Retinal pigment epithelial cell (primary cell): ENCODE data around the gene DENND6B.

Experiments used
- DNase-seq: peaks from one replicate; pipeline ENCODE4 v3.0.0-alpha.2; 2010; ENCODE audit warnings: low read depth
- H3K4me3 ChIP-seq: 2 replicates; pipeline ENCODE4 v1.5.1; 2011; ENCODE audit warnings: mild to moderate bottlenecking, low read length, control low read depth, moderate library complexity
- TF ChIP-seq, protein P1 (sequence below): conservative IDR thresholded peaks from 2 replicates; pipeline ENCODE4 v1.5.1; 2011; ENCODE audit warnings: low read depth, low read length, control low read depth, inconsistent platforms

DENND6B gene

DNA sequence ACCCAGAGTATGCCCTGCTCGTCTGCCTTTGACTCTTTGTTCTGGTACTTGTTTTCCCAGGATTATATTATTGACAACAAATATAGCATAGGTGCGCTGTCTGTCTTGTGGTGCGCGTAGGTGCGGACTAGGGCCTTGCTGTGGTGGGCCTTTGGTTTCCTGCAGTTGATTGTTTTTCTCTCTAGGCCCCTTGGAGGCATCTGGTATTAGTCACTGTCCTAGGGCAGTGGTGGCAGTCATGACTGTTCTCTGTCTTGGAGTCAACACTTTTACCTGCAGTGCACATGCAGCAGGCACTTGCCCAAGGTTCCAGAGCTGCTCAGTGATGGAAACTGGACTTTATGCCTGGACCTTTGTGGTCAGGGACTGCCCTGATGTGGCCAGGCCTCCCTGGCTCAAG is 34.9 kb upstream of the DENND6B start:
- H3K4me3 ChIP-seq = no peak overlapping the region
- TF ChIP-seq, protein P1, sequence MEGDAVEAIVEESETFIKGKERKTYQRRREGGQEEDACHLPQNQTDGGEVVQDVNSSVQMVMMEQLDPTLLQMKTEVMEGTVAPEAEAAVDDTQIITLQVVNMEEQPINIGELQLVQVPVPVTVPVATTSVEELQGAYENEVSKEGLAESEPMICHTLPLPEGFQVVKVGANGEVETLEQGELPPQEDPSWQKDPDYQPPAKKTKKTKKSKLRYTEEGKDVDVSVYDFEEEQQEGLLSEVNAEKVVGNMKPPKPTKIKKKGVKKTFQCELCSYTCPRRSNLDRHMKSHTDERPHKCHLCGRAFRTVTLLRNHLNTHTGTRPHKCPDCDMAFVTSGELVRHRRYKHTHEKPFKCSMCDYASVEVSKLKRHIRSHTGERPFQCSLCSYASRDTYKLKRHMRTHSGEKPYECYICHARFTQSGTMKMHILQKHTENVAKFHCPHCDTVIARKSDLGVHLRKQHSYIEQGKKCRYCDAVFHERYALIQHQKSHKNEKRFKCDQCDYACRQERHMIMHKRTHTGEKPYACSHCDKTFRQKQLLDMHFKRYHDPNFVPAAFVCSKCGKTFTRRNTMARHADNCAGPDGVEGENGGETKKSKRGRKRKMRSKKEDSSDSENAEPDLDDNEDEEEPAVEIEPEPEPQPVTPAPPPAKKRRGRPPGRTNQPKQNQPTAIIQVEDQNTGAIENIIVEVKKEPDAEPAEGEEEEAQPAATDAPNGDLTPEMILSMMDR = no peak
- no peak for DNase-seq

DNA sequence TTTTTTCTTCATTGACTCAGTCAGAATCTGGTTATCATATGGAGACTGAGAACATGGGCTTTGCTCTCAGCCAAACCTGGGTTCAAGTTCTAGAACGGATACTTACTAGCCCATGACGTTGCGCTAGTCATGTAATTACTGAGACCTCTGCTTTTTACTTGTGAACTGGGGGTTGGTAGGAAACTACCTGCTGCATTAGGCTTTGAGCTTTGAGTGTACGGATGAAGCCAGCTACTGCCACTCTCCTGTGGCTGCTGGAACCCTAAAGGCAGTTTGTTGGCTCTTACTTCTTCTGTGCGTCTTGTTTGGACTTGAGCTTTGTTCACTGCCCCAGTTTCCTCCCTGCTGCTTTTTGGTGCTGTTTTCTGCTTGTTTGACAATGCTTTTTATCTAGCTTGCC is 34.4 kb upstream of the DENND6B start:
- TF ChIP-seq, protein P1 = no peak
- DNase-seq = no peak

DNA sequence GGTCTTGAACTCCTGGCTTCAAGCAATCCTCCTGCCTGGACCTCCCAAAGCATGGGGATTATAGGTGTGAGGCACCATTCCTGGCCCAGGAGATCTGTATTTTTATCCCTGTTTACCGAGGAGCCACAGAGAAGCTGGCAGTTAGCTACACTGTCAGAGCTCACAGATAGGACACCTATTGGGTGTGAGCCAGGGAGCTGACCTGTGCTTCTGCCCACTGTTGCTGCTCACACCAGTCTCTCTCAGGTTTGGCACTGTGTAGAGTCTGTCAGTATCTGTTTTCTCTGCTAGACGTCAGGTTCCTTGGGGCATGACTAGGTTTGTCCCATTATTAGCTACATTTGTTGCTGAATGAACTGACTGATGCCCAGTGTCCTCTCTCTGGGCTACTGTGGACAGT is 33.8 kb upstream of the DENND6B start:
- DNase-seq = no peak
- TF ChIP-seq, protein P1 = no peak
- H3K4me3 ChIP-seq = no peak overlapping the region

More for the DNA sequence above, 34.4 kb upstream of the DENND6B start:
- H3K4me3 ChIP-seq = no peak overlapping the region

DNA sequence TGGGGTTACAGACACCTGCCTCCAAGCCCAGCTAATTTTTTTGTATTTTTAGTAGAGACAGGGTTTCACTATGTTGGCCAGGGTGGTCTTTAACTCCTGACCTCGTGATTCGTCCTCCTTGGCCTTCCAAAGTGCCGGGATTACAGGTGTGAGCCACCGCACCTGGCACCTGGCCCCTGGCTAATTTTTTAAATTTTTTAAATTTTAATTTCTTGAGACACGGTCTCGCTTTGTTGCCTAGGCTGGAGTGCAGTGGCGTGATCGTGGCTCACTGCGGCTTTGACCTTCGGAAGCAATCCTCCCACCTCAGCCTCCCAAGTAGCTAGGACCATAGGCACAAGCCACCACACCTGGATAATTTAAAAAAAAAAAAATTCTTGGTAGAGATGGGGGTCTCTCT is 30.9 kb upstream of the DENND6B start:
- H3K4me3 ChIP-seq = no peak overlapping the region
- TF ChIP-seq, protein P1 = no peak
- no peak for DNase-seq

DNA sequence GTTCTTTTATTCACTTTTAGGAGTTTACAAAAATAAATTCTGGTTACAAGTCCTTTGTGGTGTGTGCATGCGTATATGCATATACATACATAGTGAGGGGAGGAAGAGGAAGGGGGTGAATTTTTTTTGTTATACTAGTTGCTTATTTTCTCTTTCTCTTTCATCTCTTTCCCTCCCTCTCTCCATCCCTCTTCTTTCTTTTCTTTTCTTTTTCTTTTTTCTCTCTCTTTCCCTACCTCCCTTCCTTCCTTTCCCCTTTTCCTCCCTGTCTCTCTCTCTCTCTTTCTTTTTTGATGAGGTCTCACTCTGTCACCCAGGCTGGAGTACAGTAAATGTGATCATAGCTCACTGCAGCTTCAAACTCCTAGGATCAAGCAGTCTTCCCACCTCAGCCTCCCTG is 30.4 kb upstream of the DENND6B start:
- TF ChIP-seq, protein P1 = no peak
- no peak overlapping the region for H3K4me3 ChIP-seq
- DNase-seq = no peak

DNA sequence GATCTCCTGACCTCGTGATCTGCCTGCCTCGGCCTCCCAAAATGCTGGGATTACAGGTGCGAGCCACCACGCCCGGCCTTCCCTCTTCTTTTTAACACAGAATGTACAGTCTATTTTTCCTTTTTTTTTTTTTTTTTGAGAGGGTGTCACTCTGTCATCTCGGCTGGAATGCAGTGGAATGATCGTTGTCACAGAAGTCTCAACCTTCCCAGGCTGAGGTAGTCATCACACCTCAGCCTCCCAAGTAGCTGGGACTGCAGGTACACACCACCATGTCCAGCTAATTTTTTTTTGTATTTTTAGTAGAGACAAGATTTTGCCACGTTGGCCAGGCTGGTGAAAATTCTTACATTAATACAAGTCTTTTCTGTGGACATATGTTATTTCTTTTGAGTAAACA is 29.4 kb upstream of the DENND6B start:
- TF ChIP-seq, protein P1 = no peak
- no peak for DNase-seq
- no peak overlapping the region for H3K4me3 ChIP-seq

DNA sequence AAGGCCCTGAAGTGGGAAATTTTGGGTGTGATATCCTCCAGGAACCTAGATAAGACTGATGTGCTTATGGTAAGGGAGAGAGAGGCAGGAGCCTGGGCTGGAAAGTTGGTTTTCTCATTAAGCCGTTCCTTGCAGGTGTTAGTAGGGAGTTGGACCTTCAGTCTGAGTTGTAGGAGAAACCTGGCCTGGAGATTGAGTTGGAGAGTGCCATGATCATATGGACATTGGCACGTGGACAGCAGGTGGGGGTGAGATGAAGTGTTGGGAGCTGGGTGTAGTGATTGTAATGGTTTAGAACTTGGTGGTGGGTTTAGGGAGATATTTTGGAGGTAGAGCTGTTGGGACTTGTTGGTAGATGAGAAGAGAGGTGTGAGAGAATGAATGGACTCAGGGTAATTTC is 21.2 kb upstream of the DENND6B start:
- no peak for DNase-seq
- TF ChIP-seq, protein P1 = no peak
- H3K4me3 ChIP-seq = no peak overlapping the region
